A549 (cell line): Measurements from ENCODE around the gene FBXL13. TPM values are rescaled to one million over a fixed set of nuclear protein-coding genes. Genes with fewer than 3 reads are reported as not detected.

ENCODE experiments used
- ATAC-seq, 2 experiments: fragments of 200-7000 bp in 1 of 2; fragments of >200 bp in 1 of 2; cut with Nextera tagmentation in 1 of 2; cut with Tn5 transposase in 1 of 2; 3 replicates each; pipeline versions ENCODE4 v1.8.0 to v1.9.1; 2018 to 2020; ENCODE audit warnings: mild to moderate bottlenecking in 1 of 2, moderate library complexity in 1 of 2
- CTCF ChIA-PET: fragments of 300-600 bp; sonication (Branson Sonifier 250); formaldehyde crosslinking; extraction: SDS; loops from one replicate; lab custom pipeline; 2021; ENCODE audit warnings: antibody characterized with exemption, inconsistent platforms; lab: Yijun Ruan, JAX
- POLR2A ChIA-PET: fragments of 350-600 bp; formaldehyde crosslinking; extraction: SDS; loops from one replicate; lab custom pipeline; 2021; ENCODE audit warnings: antibody characterized with exemption, inconsistent platforms; lab: Yijun Ruan, JAX
- DNase-seq, 2 experiments: peaks; one replicate each; pipeline versions ENCODE4 v3.0.0 to v3.0.0-alpha.2; 2011 to 2016; ENCODE audit warnings: low read depth in 1 of 2, low spot score in 1 of 2
- FAIRE-seq: peaks from 2 replicates; lab custom pipeline; 2011; peaks lifted over from hg19 to GRCh38; lab: Jason Lieb, UNC
- H3K27ac ChIP-seq, 2 experiments: fragments of >200 bp; sonication (Bioruptor Twin); formaldehyde crosslinking; 3 replicates each; pipeline ENCODE4 v1.5.1; 2016 to 2017
- H3K4me1 ChIP-seq: fragments of >200 bp; sonication (Bioruptor Twin); formaldehyde crosslinking; 3 replicates; pipeline ENCODE4 v1.6.1; 2016
- H3K4me2 ChIP-seq: fragments of >200 bp; sonication (Bioruptor Twin); formaldehyde crosslinking; 3 replicates; pipeline ENCODE4 v1.6.1; 2016
- H3K4me3 ChIP-seq: fragments of >200 bp; sonication (Bioruptor Twin); formaldehyde crosslinking; 3 replicates; pipeline ENCODE4 v1.5.1; 2016
- H3K9me3 ChIP-seq: fragments of >200 bp; sonication (Bioruptor Twin); formaldehyde crosslinking; 3 replicates; pipeline ENCODE4 v1.6.1; 2016
- CBX8 ChIP-seq: fragments of 200-600 bp; sonication (generic); IDR thresholded peaks from 2 replicates; pipeline ENCODE4 v1.6.1; 2016
- CHD4 ChIP-seq: fragments of 200-600 bp; sonication (generic); IDR thresholded peaks from 2 replicates; pipeline ENCODE4 v1.6.1; 2016; ENCODE audit warnings: antibody characterized with exemption, mild to moderate bottlenecking, borderline replicate concordance
- EHMT2 ChIP-seq: fragments of 200-600 bp; sonication (generic); IDR thresholded peaks from 2 replicates; pipeline ENCODE4 v1.6.1; 2016; ENCODE audit warnings: antibody characterized with exemption, low read depth, mild to moderate bottlenecking, moderate library complexity
- FOSB ChIP-seq: fragments of 250-450 bp; sonication (Bioruptor Pico); IDR thresholded peaks from 2 replicates; pipeline ENCODE4 v1.5.0; 2020; ENCODE audit warnings: mild to moderate bottlenecking, moderate library complexity
- GATA3 ChIP-seq: IDR thresholded peaks from 2 replicates; pipeline ENCODE4 v1.6.1; 2012; ENCODE audit warnings: borderline replicate concordance
- HOXB5 ChIP-seq: fragments of 250-450 bp; sonication (Bioruptor Pico); IDR thresholded peaks from 2 replicates; pipeline ENCODE4 v1.5.0; 2020; ENCODE audit warnings: mild to moderate bottlenecking, moderate library complexity
- JUN ChIP-seq, 2 experiments: fragments of >200 bp; sonication (Bioruptor Twin); formaldehyde crosslinking; IDR thresholded peaks; 2 replicates in 1 of 2; 3 replicates in 1 of 2; pipeline ENCODE4 v1.6.1; 2016 to 2017
- JUNB ChIP-seq: fragments of >200 bp; sonication (Bioruptor Twin); formaldehyde crosslinking; IDR thresholded peaks from 2 replicates; pipeline ENCODE4 v1.6.1; 2016
- KDM1A ChIP-seq: fragments of 200-600 bp; sonication (generic); IDR thresholded peaks from 2 replicates; pipeline ENCODE4 v1.6.1; 2016; ENCODE audit warnings: low read depth, mild to moderate bottlenecking
- KDM5A ChIP-seq: fragments of 200-600 bp; sonication (generic); IDR thresholded peaks from 2 replicates; pipeline ENCODE4 v1.6.1; 2016; ENCODE audit warnings: antibody characterized with exemption, mild to moderate bottlenecking
- MAFK ChIP-seq: fragments of 450-650 bp; IDR thresholded peaks from 2 replicates; pipeline ENCODE4 v1.6.1; 2014; ENCODE audit not compliant: partially characterized antibody
- NFE2L2 ChIP-seq: fragments of 150-350 bp; conservative IDR thresholded peaks from 2 replicates; pipeline ENCODE4 v1.6.1; 2014; ENCODE audit warnings: low read length
- NPAS2 ChIP-seq: fragments of 250-450 bp; sonication (Bioruptor Pico); IDR thresholded peaks from 2 replicates; pipeline ENCODE4 v1.8.0; 2022; ENCODE audit warnings: mild to moderate bottlenecking, moderate library complexity, borderline replicate concordance
- PHF8 ChIP-seq: fragments of 200-600 bp; sonication (generic); IDR thresholded peaks from 2 replicates; pipeline ENCODE4 v1.6.1; 2016; ENCODE audit warnings: low read depth, mild to moderate bottlenecking, antibody characterized with exemption, moderate library complexity, borderline replicate concordance
- POLR2AphosphoS2 ChIP-seq: conservative IDR thresholded peaks from 2 replicates; pipeline ENCODE4 v1.6.1; 2012; ENCODE audit warnings: low read length, improper control_type of control experiment, inconsistent platforms
- RAD21 ChIP-seq, 2 experiments: fragments of >200 bp in 1 of 2; sonication (Bioruptor Twin) in 1 of 2; formaldehyde crosslinking in 1 of 2; IDR thresholded peaks in 1 of 2; conservative IDR thresholded peaks in 1 of 2; 2 replicates in 1 of 2; 3 replicates in 1 of 2; pipeline ENCODE4 v1.6.1; 2012 to 2018; ENCODE audit warnings: inconsistent platforms in 1 of 2
- RARB ChIP-seq: fragments of 250-450 bp; sonication (Bioruptor Pico); IDR thresholded peaks from 2 replicates; pipeline ENCODE4 v1.8.0; 2021; ENCODE audit warnings: mild to moderate bottlenecking, moderate library complexity
- RNF2 ChIP-seq: fragments of 200-600 bp; sonication (generic); IDR thresholded peaks from 2 replicates; pipeline ENCODE4 v1.6.1; 2016; ENCODE audit warnings: low read depth, mild to moderate bottlenecking, antibody characterized with exemption, moderate library complexity, borderline replicate concordance
- TFCP2L1 ChIP-seq: fragments of 250-450 bp; sonication (Bioruptor Pico); IDR thresholded peaks from 2 replicates; pipeline ENCODE4 v1.5.0; 2021; ENCODE audit warnings: mild to moderate bottlenecking
- ZFP36 ChIP-seq: fragments of 450-650 bp; IDR thresholded peaks from 2 replicates; pipeline ENCODE4 v1.6.1; 2014; ENCODE audit warnings: borderline replicate concordance; ENCODE audit not compliant: partially characterized antibody
- ZNF302 ChIP-seq: fragments of 250-450 bp; sonication (Bioruptor Pico); IDR thresholded peaks from 2 replicates; pipeline ENCODE4 v1.9.0; 2021; ENCODE audit warnings: inconsistent platforms, mild to moderate bottlenecking, moderate library complexity
- ZSCAN20 ChIP-seq: fragments of 250-450 bp; sonication (Bioruptor Pico); IDR thresholded peaks from 2 replicates; pipeline ENCODE4 v1.8.0; 2022; ENCODE audit warnings: mild to moderate bottlenecking, moderate library complexity
- WGBS: methylation state at CpG from one replicate; pipeline ENCODE4 v1.1.6; 2017; ENCODE audit errors: missing lambda C conversion rate; 5-methylcytosine and 5-hydroxymethylcytosine counted together
- polyA plus RNA-seq, 4 experiments: library from polyadenylated mRNA; depleted of rRNA in 3 of 4; stranded (reverse); fragments of >200 nt; fragmentation: RNase III in 1 of 4; extraction: RNeasy Plus Mini Kit Qiagen cat#74134 plus additional on column Dnase treatment in 1 of 4; gene quantifications; 2 replicates in 3 of 4; 3 replicates in 1 of 4; pipeline ENCODE4 v1.2.3, GENCODE V29; 2011 to 2017
- TF ChIP-seq, protein P1 (sequence below): IDR thresholded peaks from 2 replicates; pipeline ENCODE4 v1.6.1; 2012
- TF ChIP-seq, protein P2 (sequence below): fragments of 250-450 bp; sonication (Bioruptor Pico); IDR thresholded peaks from 2 replicates; pipeline ENCODE4 v1.5.0; 2020; ENCODE audit warnings: low read depth, mild to moderate bottlenecking, moderate library complexity
- TF ChIP-seq, protein P3 (sequence below): fragments of 150-350 bp; IDR thresholded peaks from 2 replicates; pipeline ENCODE4 v1.6.1; 2014; ENCODE audit warnings: low read depth, mild to moderate bottlenecking, low read length
- TF ChIP-seq, protein P4 (sequence below): IDR thresholded peaks from 2 replicates; pipeline ENCODE4 v1.6.1; 2012; ENCODE audit warnings: low read depth, borderline replicate concordance
- TF ChIP-seq, protein P5 (sequence below): fragments of >200 bp; sonication (Bioruptor Twin); formaldehyde crosslinking; IDR thresholded peaks from 2 replicates; pipeline ENCODE4 v1.6.1; 2016

Gene FBXL13
- polyA plus RNA-seq, 2 of the 4 experiments (the other 2 are of a cell fraction): 0.45 to 0.70 TPM

DNA sequence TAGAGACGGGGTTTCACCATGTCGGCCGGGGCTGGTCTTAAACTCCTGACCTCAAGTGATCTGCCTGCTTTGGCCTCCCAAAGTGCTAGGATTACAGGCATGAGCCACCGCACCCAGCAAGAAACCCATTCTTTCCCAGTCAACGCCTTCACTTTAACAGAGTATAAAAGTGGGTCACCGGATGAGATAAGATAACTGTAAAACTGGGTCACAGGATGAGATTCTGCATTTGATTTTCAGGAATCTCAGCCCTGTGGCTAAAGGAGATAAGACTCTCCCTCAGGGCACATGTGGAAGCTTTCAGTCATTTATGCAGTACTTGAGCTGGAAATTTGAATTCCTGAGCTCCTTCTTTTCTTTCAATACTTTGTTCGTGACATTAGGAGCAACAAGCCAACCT lies 91.0 kb downstream of the FBXL13 start:
- no peak for FAIRE-seq
- ChIA-PET CTCF (no interaction called here), POLR2A (no interaction called here)
- no peak overlapping the region for H3K4me2 ChIP-seq
- H3K4me1 ChIP-seq: no peaks in the 10 kb centered on the region
- TF ChIP-seq CBX8: no peak
- TF ChIP-seq JUN (IDR thresholded peaks at IDR 0.05): no peak
- TF ChIP-seq, protein P1, sequence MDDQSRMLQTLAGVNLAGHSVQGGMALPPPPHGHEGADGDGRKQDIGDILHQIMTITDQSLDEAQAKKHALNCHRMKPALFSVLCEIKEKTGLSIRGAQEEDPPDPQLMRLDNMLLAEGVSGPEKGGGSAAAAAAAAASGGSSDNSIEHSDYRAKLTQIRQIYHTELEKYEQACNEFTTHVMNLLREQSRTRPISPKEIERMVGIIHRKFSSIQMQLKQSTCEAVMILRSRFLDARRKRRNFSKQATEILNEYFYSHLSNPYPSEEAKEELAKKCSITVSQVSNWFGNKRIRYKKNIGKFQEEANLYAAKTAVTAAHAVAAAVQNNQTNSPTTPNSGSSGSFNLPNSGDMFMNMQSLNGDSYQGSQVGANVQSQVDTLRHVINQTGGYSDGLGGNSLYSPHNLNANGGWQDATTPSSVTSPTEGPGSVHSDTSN: no peak
- no peak for TF ChIP-seq MAFK
- no peak for TF ChIP-seq PHF8
- TF ChIP-seq GATA3: no peak
- TF ChIP-seq, protein P2, sequence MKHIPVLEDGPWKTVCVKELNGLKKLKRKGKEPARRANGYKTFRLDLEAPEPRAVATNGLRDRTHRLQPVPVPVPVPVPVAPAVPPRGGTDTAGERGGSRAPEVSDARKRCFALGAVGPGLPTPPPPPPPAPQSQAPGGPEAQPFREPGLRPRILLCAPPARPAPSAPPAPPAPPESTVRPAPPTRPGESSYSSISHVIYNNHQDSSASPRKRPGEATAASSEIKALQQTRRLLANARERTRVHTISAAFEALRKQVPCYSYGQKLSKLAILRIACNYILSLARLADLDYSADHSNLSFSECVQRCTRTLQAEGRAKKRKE (CRISPR knock-in tag): no peak
- no peak for TF ChIP-seq POLR2AphosphoS2
- no peak for TF ChIP-seq RNF2
- no peak for TF ChIP-seq TFCP2L1
- no peak for TF ChIP-seq HOXB5 (CRISPR knock-in tag)
- no peak for TF ChIP-seq KDM5A
- no peak for TF ChIP-seq KDM1A
- TF ChIP-seq CHD4: no peak
- no peak for TF ChIP-seq ZSCAN20 (CRISPR knock-in tag)
- TF ChIP-seq JUNB: no peak
- TF ChIP-seq, protein P3, sequence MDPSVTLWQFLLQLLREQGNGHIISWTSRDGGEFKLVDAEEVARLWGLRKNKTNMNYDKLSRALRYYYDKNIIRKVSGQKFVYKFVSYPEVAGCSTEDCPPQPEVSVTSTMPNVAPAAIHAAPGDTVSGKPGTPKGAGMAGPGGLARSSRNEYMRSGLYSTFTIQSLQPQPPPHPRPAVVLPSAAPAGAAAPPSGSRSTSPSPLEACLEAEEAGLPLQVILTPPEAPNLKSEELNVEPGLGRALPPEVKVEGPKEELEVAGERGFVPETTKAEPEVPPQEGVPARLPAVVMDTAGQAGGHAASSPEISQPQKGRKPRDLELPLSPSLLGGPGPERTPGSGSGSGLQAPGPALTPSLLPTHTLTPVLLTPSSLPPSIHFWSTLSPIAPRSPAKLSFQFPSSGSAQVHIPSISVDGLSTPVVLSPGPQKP: no peak
- no peak for TF ChIP-seq ZNF302 (CRISPR knock-in tag)
- ATAC-seq: no peak
- 70% methylated on average over 7 of the region's 7 CpGs for WGBS
- no peak for DNase-seq
- H3K27ac ChIP-seq: no peak overlapping the region
- no peak overlapping the region for H3K4me3 ChIP-seq
- peaks cover 11% of the 10 kb centered on the region for H3K9me3 ChIP-seq

DNA sequence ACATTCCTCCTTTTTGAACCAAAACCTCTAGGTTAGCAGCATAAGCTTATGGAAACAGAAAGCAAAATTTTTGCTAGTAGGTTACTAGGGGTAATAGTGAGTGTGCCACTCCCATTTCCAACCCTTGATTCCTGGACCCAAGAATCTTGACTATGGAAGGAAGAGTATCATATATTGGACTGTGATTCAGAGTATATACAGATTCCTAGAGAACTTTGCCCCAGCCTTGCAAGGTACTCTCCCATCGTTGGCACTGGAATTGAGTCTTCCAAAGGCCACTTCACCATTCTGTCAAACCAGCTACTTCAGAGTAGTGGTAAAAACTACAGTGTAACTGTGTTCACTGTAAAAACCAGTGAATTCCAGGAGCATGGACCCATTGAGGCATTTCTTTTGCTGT lies 92.4 kb downstream of the FBXL13 start:
- FAIRE-seq: no peak
- Histone ChIP-seq H3K4me3 (no peak overlapping the region), H3K4me2 (no peak overlapping the region), H3K9me3 (peaks cover 11% of the 10 kb centered on the region), H3K4me1 (0 out of 3 replicates have a peak, but pooled peaks cover 3% of the 10 kb centered on the region), H3K27ac (no peak overlapping the region)
- WGBS: 50% methylated on average over 1 of the region's 1 CpG
- ChIA-PET CTCF (no interaction called here), POLR2A (no interaction called here)
- ATAC-seq: no peak
- DNase-seq: no peak
- no peak for TF ChIP-seq TFCP2L1
- TF ChIP-seq FOSB: no peak
- TF ChIP-seq, protein P4, sequence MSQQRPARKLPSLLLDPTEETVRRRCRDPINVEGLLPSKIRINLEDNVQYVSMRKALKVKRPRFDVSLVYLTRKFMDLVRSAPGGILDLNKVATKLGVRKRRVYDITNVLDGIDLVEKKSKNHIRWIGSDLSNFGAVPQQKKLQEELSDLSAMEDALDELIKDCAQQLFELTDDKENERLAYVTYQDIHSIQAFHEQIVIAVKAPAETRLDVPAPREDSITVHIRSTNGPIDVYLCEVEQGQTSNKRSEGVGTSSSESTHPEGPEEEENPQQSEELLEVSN: no peak

DNA sequence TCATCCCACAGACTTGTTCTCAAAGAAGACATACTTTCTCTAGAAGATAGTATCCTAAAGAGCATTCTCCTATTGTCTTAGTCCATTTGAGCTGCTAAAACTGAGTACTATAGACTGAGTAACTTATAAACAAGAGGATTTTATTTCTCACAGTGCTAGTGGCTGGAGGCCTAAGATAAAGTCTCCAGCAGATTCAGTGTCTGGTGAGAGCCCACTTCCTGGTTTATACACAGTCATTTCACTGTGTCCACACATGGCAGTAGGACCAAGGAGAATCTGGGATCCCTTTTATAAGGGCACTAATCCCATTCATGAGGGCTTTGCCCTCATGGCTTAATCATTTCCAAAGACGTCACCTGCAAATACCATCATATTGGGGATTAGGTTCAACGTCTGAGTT lies 93.1 kb downstream of the FBXL13 start:
- FAIRE-seq (no peak), DNase-seq (no peak), ATAC-seq (no peak)
- POLR2A ChIA-PET: no interaction called here
- TF ChIP-seq EHMT2: no peak
- no peak for TF ChIP-seq TFCP2L1
- TF ChIP-seq, protein P4: no peak
- no peak for TF ChIP-seq PHF8
- no peak for TF ChIP-seq JUNB
- TF ChIP-seq, protein P5, sequence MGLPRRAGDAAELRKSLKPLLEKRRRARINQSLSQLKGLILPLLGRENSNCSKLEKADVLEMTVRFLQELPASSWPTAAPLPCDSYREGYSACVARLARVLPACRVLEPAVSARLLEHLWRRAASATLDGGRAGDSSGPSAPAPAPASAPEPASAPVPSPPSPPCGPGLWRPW: no peak
- TF ChIP-seq NFE2L2: no peak
- TF ChIP-seq NPAS2 (CRISPR knock-in tag): no peak
- no peak for TF ChIP-seq RAD21 (conservative IDR thresholded peaks at IDR 0.05 in 1 of 2, IDR thresholded peaks at IDR 0.05 in 1 of 2)
- no peak for TF ChIP-seq ZFP36
- TF ChIP-seq CBX8: no peak
- no peak for TF ChIP-seq RARB (CRISPR knock-in tag)
- no peak overlapping the region for H3K4me2 ChIP-seq
- CTCF ChIA-PET: no interaction called here
- no peak overlapping the region for H3K27ac ChIP-seq
- H3K9me3 ChIP-seq: peaks cover 11% of the 10 kb centered on the region
- H3K4me3 ChIP-seq: no peak overlapping the region
- WGBS: 90% methylated on average over 2 of the region's 2 CpGs
- 0 out of 3 replicates have a peak, but pooled peaks cover 3% of the 10 kb centered on the region for H3K4me1 ChIP-seq
